MCF 10A (cell line): Measurements from ENCODE around the gene FBN1. TPM values are rescaled to one million over a fixed set of nuclear protein-coding genes. Genes with fewer than 3 reads are reported as not detected.

Experiments used
- BruUV-seq: library from RNA; stranded (reverse); fragments of 400-500 nt; replicated peaks from 2 replicates; lab custom pipeline; 2021; lab: Mats Ljungman, UMichigan
- CTCF ChIA-PET: fragments of 300-600 bp; sonication (Branson Sonifier 250); formaldehyde crosslinking; extraction: SDS; loops from one replicate; lab custom pipeline; 2021; ENCODE audit warnings: antibody characterized with exemption, inconsistent platforms; lab: Yijun Ruan, JAX
- POLR2A ChIA-PET: fragments of 300-600, 350-650 bp; sonication (Branson Sonifier 250); formaldehyde crosslinking; extraction: SDS; loops from one replicate; lab custom pipeline; 2020; ENCODE audit warnings: antibody characterized with exemption, inconsistent platforms; lab: Yijun Ruan, JAX
- DNase-seq: peaks from one replicate; pipeline ENCODE4 v3.0.0-alpha.2; 2018; ENCODE audit not compliant: unreplicated experiment
- H3K27ac Mint-ChIP-seq: one replicate; pipeline ENCODE4 v1.8.0; 2022; ENCODE audit warnings: mild to moderate bottlenecking, low read depth, mixed read lengths; ENCODE audit not compliant: unreplicated experiment
- H3K27me3 Mint-ChIP-seq: one replicate; pipeline ENCODE4 v1.8.0; 2022; ENCODE audit warnings: mixed read lengths; ENCODE audit not compliant: insufficient read depth, unreplicated experiment
- H3K36me3 Mint-ChIP-seq: one replicate; pipeline ENCODE4 v1.8.0; 2022; ENCODE audit warnings: mild to moderate bottlenecking, moderate library complexity, mixed read lengths; ENCODE audit not compliant: insufficient read depth, unreplicated experiment
- H3K4me1 Mint-ChIP-seq: one replicate; pipeline ENCODE4 v1.8.0; 2022; ENCODE audit warnings: mixed read lengths; ENCODE audit not compliant: insufficient read depth, unreplicated experiment
- H3K4me3 Mint-ChIP-seq: one replicate; pipeline ENCODE4 v1.8.0; 2022; ENCODE audit warnings: mild to moderate bottlenecking, moderate library complexity, mixed read lengths; ENCODE audit not compliant: unreplicated experiment
- H3K9me3 Mint-ChIP-seq: one replicate; pipeline ENCODE4 v1.8.0; 2022; ENCODE audit warnings: mixed read lengths; ENCODE audit not compliant: unreplicated experiment
- intact Hi-C: fragments of 100-400 bp; cut with micrococcal nuclease; formaldehyde crosslinking; loops from 2 replicates; pipeline ENCODE4 v1.14.1; 2022
- total RNA-seq: library from RNA; stranded (reverse); gene quantifications from 2 replicates; pipeline ENCODE4 v1.2.3, GENCODE V29; 2022
- TF ChIP-seq, protein P1 (sequence below): fragments of 200-600 bp; IDR thresholded peaks from one replicate; pipeline ENCODE4 v1.8.0; 2022; ENCODE audit warnings: antibody characterized with exemption, mild to moderate bottlenecking; ENCODE audit not compliant: unreplicated experiment

Gene FBN1
- total RNA-seq, 1 experiment from 2014 or later = 14.3 TPM

DNA sequence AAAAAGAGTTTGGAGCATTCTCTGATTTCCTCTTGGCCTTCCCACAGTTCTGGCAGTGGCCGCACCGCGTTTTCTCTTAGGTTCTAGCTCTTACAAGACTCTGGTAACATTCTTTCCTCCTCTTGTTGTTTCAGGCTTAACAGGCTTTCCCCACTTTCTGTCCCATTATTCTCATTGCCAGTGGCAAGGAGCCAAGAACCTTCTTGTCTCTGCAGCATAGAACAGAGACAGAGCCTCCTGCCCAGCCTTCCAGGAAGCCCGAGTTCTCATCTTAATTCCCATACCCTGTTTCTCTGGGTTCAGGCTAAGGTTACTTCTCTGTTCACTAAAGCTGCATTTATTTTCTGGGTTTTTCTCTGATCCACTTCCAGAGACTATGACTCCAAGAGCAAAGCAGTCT is 253.2 kb downstream of the FBN1 start:
- no peaks in the 10 kb centered on the region for H3K27me3 Mint-ChIP-seq
- ChIA-PET POLR2A (interaction anchor here (1.9 kb wide), 1 partner anchor 10 kb away, joined by 8 read pairs; no protein-coding TSS in a partner anchor), CTCF (no interaction called here)
- H3K4me3 Mint-ChIP-seq = no peak overlapping the region
- intact Hi-C loops = no loop called here
- DNase-seq = no peak
- no TSS peak for BruUV-seq
- peaks cover 35% of the 10 kb centered on the region for H3K4me1 Mint-ChIP-seq
- peak overlapping the region; percentile 49 for H3K27ac Mint-ChIP-seq
- TF ChIP-seq, protein P1, sequence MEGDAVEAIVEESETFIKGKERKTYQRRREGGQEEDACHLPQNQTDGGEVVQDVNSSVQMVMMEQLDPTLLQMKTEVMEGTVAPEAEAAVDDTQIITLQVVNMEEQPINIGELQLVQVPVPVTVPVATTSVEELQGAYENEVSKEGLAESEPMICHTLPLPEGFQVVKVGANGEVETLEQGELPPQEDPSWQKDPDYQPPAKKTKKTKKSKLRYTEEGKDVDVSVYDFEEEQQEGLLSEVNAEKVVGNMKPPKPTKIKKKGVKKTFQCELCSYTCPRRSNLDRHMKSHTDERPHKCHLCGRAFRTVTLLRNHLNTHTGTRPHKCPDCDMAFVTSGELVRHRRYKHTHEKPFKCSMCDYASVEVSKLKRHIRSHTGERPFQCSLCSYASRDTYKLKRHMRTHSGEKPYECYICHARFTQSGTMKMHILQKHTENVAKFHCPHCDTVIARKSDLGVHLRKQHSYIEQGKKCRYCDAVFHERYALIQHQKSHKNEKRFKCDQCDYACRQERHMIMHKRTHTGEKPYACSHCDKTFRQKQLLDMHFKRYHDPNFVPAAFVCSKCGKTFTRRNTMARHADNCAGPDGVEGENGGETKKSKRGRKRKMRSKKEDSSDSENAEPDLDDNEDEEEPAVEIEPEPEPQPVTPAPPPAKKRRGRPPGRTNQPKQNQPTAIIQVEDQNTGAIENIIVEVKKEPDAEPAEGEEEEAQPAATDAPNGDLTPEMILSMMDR = no peak
- H3K9me3 Mint-ChIP-seq = no peaks in the 10 kb centered on the region
- H3K36me3 Mint-ChIP-seq = no peaks in the 10 kb centered on the region

GRCh38 chr15:48391950-48392349 is 253.6 kb downstream of the FBN1 start:
- ChIA-PET POLR2A (interaction anchor here (1.9 kb wide), 1 partner anchor 9 kb away, joined by 8 read pairs; no protein-coding TSS in a partner anchor), CTCF (interaction anchor here (0.7 kb wide), 1 partner anchor 40 kb away, joined by 3 read pairs; no protein-coding TSS in a partner anchor)
- Mint-ChIP-seq H3K36me3 (no peaks in the 10 kb centered on the region), H3K4me1 (peaks cover 35% of the 10 kb centered on the region), H3K9me3 (no peaks in the 10 kb centered on the region), H3K27me3 (no peaks in the 10 kb centered on the region), H3K4me3 (no peak overlapping the region), H3K27ac (no peak overlapping the region)
- intact Hi-C loops = no loop called here
- no TSS peak for BruUV-seq
- TF ChIP-seq, protein P1 = no peak
- no peak for DNase-seq

GRCh38 chr15:48389691-48390143 is 255.8 kb downstream of the FBN1 start:
- H3K36me3 Mint-ChIP-seq = no peaks in the 10 kb centered on the region
- DNase-seq = no peak
- intact Hi-C loops = no loop called here
- H3K27ac Mint-ChIP-seq = peak overlapping the region; percentile 27
- no TSS peak for BruUV-seq
- POLR2A ChIA-PET = interaction anchor here (0.6 to 1.4 kb wide), 3 partner anchors 13 to 59 kb away, joined by 3 to 4 read pairs (median 3); no protein-coding TSS in a partner anchor
- no peaks in the 10 kb centered on the region for H3K9me3 Mint-ChIP-seq
- H3K4me3 Mint-ChIP-seq = no peak overlapping the region
- peaks cover 34% of the 10 kb centered on the region for H3K4me1 Mint-ChIP-seq
- CTCF ChIA-PET = no interaction called here
- no peaks in the 10 kb centered on the region for H3K27me3 Mint-ChIP-seq
- TF ChIP-seq, protein P1 = no peak

DNA sequence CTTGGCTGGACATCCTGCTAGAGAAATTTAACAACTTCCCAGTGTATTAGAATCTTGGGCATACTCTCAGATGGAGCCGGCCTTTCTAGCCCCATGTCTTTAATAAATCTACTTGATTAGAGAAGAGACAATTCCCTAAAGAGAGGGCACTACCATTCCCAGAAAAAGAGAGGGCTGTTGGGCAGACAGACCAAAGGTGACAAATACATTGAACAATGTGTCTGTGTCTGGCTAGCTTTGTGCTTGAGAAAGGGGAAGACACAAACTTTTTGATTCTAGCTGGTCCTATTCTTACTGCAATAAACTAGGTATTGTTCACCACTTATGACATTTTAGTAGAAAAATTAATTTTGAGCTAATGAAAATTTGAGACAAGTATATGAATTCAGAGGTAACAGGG is 256.6 kb downstream of the FBN1 start:
- Mint-ChIP-seq H3K9me3 (no peaks in the 10 kb centered on the region), H3K27ac (peak overlapping the region; percentile 27), H3K36me3 (no peaks in the 10 kb centered on the region), H3K4me3 (no peak overlapping the region), H3K4me1 (peaks cover 38% of the 10 kb centered on the region), H3K27me3 (no peaks in the 10 kb centered on the region)
- ChIA-PET CTCF (interaction anchor here (1.3 kb wide), 1 partner anchor 11 kb away, joined by 3 read pairs; no protein-coding TSS in a partner anchor), POLR2A (interaction anchor here (0.7 to 1.4 kb wide), 3 partner anchors 18 to 94 kb away, joined by 3 to 4 read pairs (median 3); no protein-coding TSS in a partner anchor)
- DNase-seq = no peak
- BruUV-seq = no TSS peak
- TF ChIP-seq, protein P1 = no peak
- intact Hi-C loops = no loop called here
